HepG2 (cell line): Measurements from ENCODE around the gene P2RY12. TPM values are rescaled to one million over a fixed set of nuclear protein-coding genes. Genes with fewer than 3 reads are reported as not detected.

ENCODE experiments used
- ATAC-seq: fragments of 200-7000 bp; cut with Tn5 transposase; 3 replicates; pipeline ENCODE4 v1.9.1; 2020; ENCODE audit warnings: mild to moderate bottlenecking, moderate library complexity
- BruUV-seq: library from RNA; stranded (reverse); fragments of 400-500 nt; replicated peaks from 2 replicates; lab custom pipeline; 2021; lab: Mats Ljungman, UMichigan
- CTCF ChIA-PET: fragments of 300-600 bp; formaldehyde crosslinking; extraction: SDS; loops from one replicate; lab custom pipeline; 2021; ENCODE audit warnings: low total read pairs, inconsistent platforms, low intra/inter-chr PET ratio; lab: Yijun Ruan, JAX
- POLR2A ChIA-PET: fragments of 350-600 bp; sonication (Branson Sonifier 250); formaldehyde crosslinking; loops from one replicate; lab custom pipeline; 2020; ENCODE audit warnings: antibody characterized with exemption, inconsistent platforms; lab: Yijun Ruan, JAX
- DNase-seq: peaks from one replicate; pipeline ENCODE4 v3.0.0-alpha.2; 2015; ENCODE audit warnings: low spot score
- FAIRE-seq: peaks from 3 replicates; lab custom pipeline; 2011; peaks lifted over from hg19 to GRCh38; lab: Jason Lieb, UNC
- H2AFZ ChIP-seq: one replicate; pipeline ENCODE4 v1.6.1; 2011; ENCODE audit warnings: low read length, inconsistent platforms
- H3K27ac ChIP-seq: fragments of 300-600 bp; 3 replicates; pipeline ENCODE4 v1.8.0; 2011; ENCODE audit warnings: mixed run types, mild to moderate bottlenecking, mixed read lengths, low read length, inconsistent platforms; ENCODE audit not compliant: insufficient read depth; ENCODE audit errors: extremely low read length
- H3K27me3 ChIP-seq, 2 experiments: fragments of 200-600 bp in 1 of 2; 2 replicates in 1 of 2; 3 replicates in 1 of 2; pipeline versions ENCODE4 v1.6.0 to v1.8.0; 2011; ENCODE audit warnings: low read length in 2 of 2, mild to moderate bottlenecking in 2 of 2, moderate library complexity in 2 of 2, inconsistent platforms in 1 of 2; ENCODE audit not compliant: insufficient read depth in 2 of 2, control insufficient read depth in 1 of 2
- H3K36me3 ChIP-seq, 2 experiments: fragments of 200-600 bp in 1 of 2; replicated peaks in 1 of 2; 2 replicates in 1 of 2; 3 replicates in 1 of 2; pipeline versions ENCODE4 v1.5.1 to v1.8.0; 2011; ENCODE audit warnings: low read length in 2 of 2, inconsistent platforms in 1 of 2; ENCODE audit not compliant: insufficient read depth in 2 of 2, control insufficient read depth in 1 of 2
- H3K4me1 ChIP-seq: 2 replicates; pipeline ENCODE4 v1.5.1; 2012; ENCODE audit warnings: low read length, inconsistent platforms; ENCODE audit not compliant: insufficient read depth
- H3K4me2 ChIP-seq: 2 replicates; pipeline ENCODE4 v1.6.0; 2011; ENCODE audit warnings: low read depth, low read length, inconsistent platforms
- H3K4me3 ChIP-seq, 3 experiments: fragments of 200-600 bp in 1 of 3; sonication (generic), shearing (Covaris generic) in 1 of 3; replicated peaks in 1 of 3; 2 replicates each; pipeline ENCODE4 v1.5.1; 2011 to 2016; ENCODE audit warnings: low read length in 3 of 3, inconsistent platforms in 2 of 3, low read depth in 2 of 3, mild to moderate bottlenecking in 2 of 3, control low read depth in 1 of 3, mixed read lengths in 1 of 3; ENCODE audit not compliant: insufficient read depth in 1 of 3
- H3K79me2 ChIP-seq: one replicate; pipeline ENCODE4 v1.6.1; 2011; ENCODE audit warnings: low read length, inconsistent platforms; ENCODE audit not compliant: insufficient read depth
- H3K9ac ChIP-seq: 2 replicates; pipeline ENCODE4 v1.6.0; 2011; ENCODE audit warnings: mild to moderate bottlenecking, low read depth, low read length, inconsistent platforms; ENCODE audit not compliant: insufficient read depth
- H3K9me3 ChIP-seq: 2 replicates; pipeline ENCODE4 v1.5.1; 2012; ENCODE audit warnings: mild to moderate bottlenecking, low read length
- H4K20me1 ChIP-seq: 2 replicates; pipeline ENCODE4 v1.6.0; 2011; ENCODE audit warnings: inconsistent platforms, mild to moderate bottlenecking, low read length, moderate library complexity; ENCODE audit not compliant: insufficient read depth
- ATRX ChIP-seq: sonication (generic); formaldehyde crosslinking; IDR thresholded peaks from 2 replicates; pipeline ENCODE4 v1.4.0; 2020; ENCODE audit warnings: missing genetic modification reagents, borderline replicate concordance
- ERF ChIP-seq: IDR thresholded peaks from 2 replicates; pipeline ENCODE4 v1.6.1; 2018; ENCODE audit warnings: missing biosample characterization, missing genetic modification reagents
- GLI4 ChIP-seq: sonication (generic); formaldehyde crosslinking; IDR thresholded peaks from 2 replicates; pipeline ENCODE4 v1.5.1; 2020; ENCODE audit warnings: missing genetic modification reagents, mild to moderate bottlenecking, moderate library complexity, borderline replicate concordance
- GPBP1L1 ChIP-seq: sonication (generic); formaldehyde crosslinking; IDR thresholded peaks from 2 replicates; pipeline ENCODE4 v1.5.0; 2020; ENCODE audit warnings: mild to moderate bottlenecking, missing genetic modification reagents
- HNRNPH1 ChIP-seq: fragments of 200-400 bp; formaldehyde crosslinking; optimal IDR thresholded peaks from 2 replicates; pipeline ENCODE3; 2017; ENCODE audit warnings: mild to moderate bottlenecking, low read depth, low read length
- MIXL1 ChIP-seq: IDR thresholded peaks from 2 replicates; pipeline ENCODE4 v1.6.1; 2016
- NFYC ChIP-seq: IDR thresholded peaks from 2 replicates; pipeline ENCODE4 v1.6.1; 2016; ENCODE audit warnings: missing genetic modification reagents, missing compliant biosample characterization
- RAD51 ChIP-seq: fragments of 450-650 bp; IDR thresholded peaks from 2 replicates; pipeline ENCODE4 v1.6.1; 2016; ENCODE audit warnings: borderline replicate concordance
- SMAD3 ChIP-seq: sonication (generic); formaldehyde crosslinking; IDR thresholded peaks from 2 replicates; pipeline ENCODE4 v1.4.0; 2020; ENCODE audit warnings: missing genetic modification reagents
- SRY ChIP-seq: sonication (generic); formaldehyde crosslinking; IDR thresholded peaks from 2 replicates; pipeline ENCODE4 v1.8.0; 2022; ENCODE audit warnings: mild to moderate bottlenecking, missing genetic modification reagents
- TBL1XR1 ChIP-seq: fragments of 150-350 bp; IDR thresholded peaks from 2 replicates; pipeline ENCODE4 v1.6.1; 2014; ENCODE audit warnings: borderline replicate concordance, low read length; ENCODE audit not compliant: partially characterized antibody
- ZBTB4 ChIP-seq: sonication (generic); formaldehyde crosslinking; IDR thresholded peaks from 2 replicates; pipeline ENCODE4 v1.4.0; 2020; ENCODE audit warnings: missing genetic modification reagents, mild to moderate bottlenecking, borderline replicate concordance
- ZC3H13 ChIP-seq: sonication (generic); formaldehyde crosslinking; IDR thresholded peaks from 2 replicates; pipeline ENCODE4 v1.8.1; 2023; ENCODE audit warnings: mild to moderate bottlenecking, missing genetic modification reagents, moderate library complexity
- ZNF12 ChIP-seq: sonication (generic); formaldehyde crosslinking; IDR thresholded peaks from 2 replicates; pipeline ENCODE4 v1.5.0; 2020; ENCODE audit warnings: missing genetic modification reagents
- ZNF207 ChIP-seq: fragments of 450-650 bp; IDR thresholded peaks from 2 replicates; pipeline ENCODE4 v1.6.1; 2016; ENCODE audit warnings: antibody characterized with exemption, borderline replicate concordance
- ZNF724P ChIP-seq: sonication (generic); formaldehyde crosslinking; IDR thresholded peaks from 2 replicates; pipeline ENCODE4 v1.8.0; 2022; ENCODE audit warnings: missing genetic modification reagents, borderline replicate concordance
- ZNF788 ChIP-seq: sonication (generic); formaldehyde crosslinking; IDR thresholded peaks from 2 replicates; pipeline ENCODE4 v1.5.0; 2020; ENCODE audit warnings: mild to moderate bottlenecking, missing genetic modification reagents, borderline replicate concordance
- in situ Hi-C: cut with HindIII; loops from 2 replicates; pipeline ENCODE4 v1.10.0; 2017; ENCODE audit warnings: low pct_unique_long_range_greater_than_20kb; ENCODE audit not compliant: extremely low pct_ligation_motif_present
- intact Hi-C: fragments of 100-400 bp; cut with micrococcal nuclease; formaldehyde crosslinking; loops from one replicate; pipeline ENCODE4 v1.10.0; 2022; ENCODE audit not compliant: unreplicated experiment
- polyA plus RNA-seq, 8 experiments: library from polyadenylated mRNA; depleted of rRNA in 3 of 8; stranded (reverse) in 7 of 8; unstranded in 1 of 8; fragments of >200 nt; fragmentation: Illumina TruSeq in 4 of 8; extraction: Trizol in 4 of 8; gene quantifications; 2 replicates each; pipeline versions ENCODE4 v1.2.1 to v1.2.3, GENCODE V29; 2011 to 2016; ENCODE audit warnings: low read depth in 4 of 8, missing spikeins in 1 of 8, mixed read lengths in 1 of 8; ENCODE audit not compliant: insufficient read depth in 1 of 8
- total RNA-seq, 5 experiments: library from RNA; depleted of rRNA; stranded (reverse); fragments of >200 nt; fragmentation: Illumina TruSeq; extraction: Trizol; gene quantifications; 2 replicates each; pipeline ENCODE4 v1.2.3, GENCODE V29; 2016; ENCODE audit warnings: low read depth in 1 of 5
- TF ChIP-seq, protein P1 (sequence below), 2 experiments: sonication (generic) in 1 of 2; formaldehyde crosslinking in 1 of 2; IDR thresholded peaks; 2 replicates each; pipeline versions ENCODE4 v1.4.0 to v1.6.1; 2018 to 2020; ENCODE audit warnings: missing genetic modification reagents in 2 of 2, borderline replicate concordance in 1 of 2, low read depth in 1 of 2, mild to moderate bottlenecking in 1 of 2, missing biosample characterization in 1 of 2

P2RY12 gene
- total and polyA plus RNA-seq, 2 of the 13 experiments (the other 11 are each of a cell fraction or from before 2014, with no cell fraction given), result not detected

DNA sequence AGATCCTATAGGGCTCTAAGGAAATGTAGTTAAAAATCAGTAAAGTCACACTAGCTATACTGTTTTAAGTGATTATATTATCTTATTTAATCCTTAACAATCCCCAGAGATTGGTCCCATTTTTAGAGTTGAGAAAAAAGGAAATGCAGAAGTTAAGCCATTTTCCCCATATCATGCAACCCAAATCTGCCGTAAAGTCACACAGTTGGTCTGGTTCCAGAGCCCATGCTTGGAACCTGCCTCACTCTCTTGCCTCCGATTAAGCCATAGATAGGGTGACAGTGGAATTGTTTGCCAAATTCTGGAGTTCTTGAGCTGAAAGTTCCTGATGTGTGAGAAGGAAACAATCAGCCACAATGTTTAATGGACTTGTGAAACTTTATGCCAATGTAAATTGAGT lies 52.9 kb downstream of the P2RY12 start (continued):
- TF ChIP-seq GPBP1L1 (CRISPR knock-in tag) (no peak), ZNF724P (no peak), ZC3H13 (CRISPR knock-in tag) (no peak), RAD51 (no peak), SMAD3 (CRISPR knock-in tag) (no peak), GLI4 (no peak), SRY (no peak), ERF (no peak)

DNA sequence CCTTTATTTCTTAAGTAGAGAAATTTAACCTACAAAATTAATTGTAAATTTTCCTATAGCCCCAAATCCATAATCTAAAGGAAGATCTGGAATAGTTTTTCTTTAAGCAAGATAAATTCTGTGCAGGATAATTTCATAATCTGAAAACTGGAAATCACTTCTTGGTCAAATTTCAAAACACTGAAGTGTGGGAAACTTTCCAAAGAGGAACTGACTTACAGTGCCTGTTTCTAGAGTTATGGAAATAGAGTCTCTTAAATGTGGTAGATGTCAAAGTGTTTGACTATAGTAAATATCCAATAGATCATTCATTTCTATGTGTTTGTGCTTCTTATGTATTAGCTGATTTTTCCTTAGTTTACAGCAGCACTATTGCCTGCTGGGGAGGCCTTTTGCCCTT lies 53.7 kb downstream of the P2RY12 start:
- TF ChIP-seq, protein P1, sequence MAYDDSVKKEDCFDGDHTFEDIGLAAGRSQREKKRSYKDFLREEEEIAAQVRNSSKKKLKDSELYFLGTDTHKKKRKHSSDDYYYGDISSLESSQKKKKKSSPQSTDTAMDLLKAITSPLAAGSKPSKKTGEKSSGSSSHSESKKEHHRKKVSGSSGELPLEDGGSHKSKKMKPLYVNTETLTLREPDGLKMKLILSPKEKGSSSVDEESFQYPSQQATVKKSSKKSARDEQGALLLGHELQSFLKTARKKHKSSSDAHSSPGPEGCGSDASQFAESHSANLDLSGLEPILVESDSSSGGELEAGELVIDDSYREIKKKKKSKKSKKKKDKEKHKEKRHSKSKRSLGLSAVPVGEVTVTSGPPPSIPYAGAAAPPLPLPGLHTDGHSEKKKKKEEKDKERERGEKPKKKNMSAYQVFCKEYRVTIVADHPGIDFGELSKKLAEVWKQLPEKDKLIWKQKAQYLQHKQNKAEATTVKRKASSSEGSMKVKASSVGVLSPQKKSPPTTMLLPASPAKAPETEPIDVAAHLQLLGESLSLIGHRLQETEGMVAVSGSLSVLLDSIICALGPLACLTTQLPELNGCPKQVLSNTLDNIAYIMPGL (CRISPR knock-in tag; IDR thresholded peaks at IDR 0.05; ENCODE audit: borderline replicate concordance in 1 of 2, low read depth in 1 of 2), result no peak
- TF ChIP-seq ZNF207, result no peak
- no peak for TF ChIP-seq ATRX
- TF ChIP-seq MIXL1, result no peak
- TF ChIP-seq ZNF12 (CRISPR knock-in tag), result no peak
- no peak for TF ChIP-seq HNRNPH1
- TF ChIP-seq NFYC (CRISPR knock-in tag), result no peak
- no peak for TF ChIP-seq ZBTB4 (CRISPR knock-in tag)
- no peak for TF ChIP-seq TBL1XR1
- TF ChIP-seq ZNF788 (CRISPR knock-in tag), result no peak
- H4K20me1 ChIP-seq, result no peaks in the 10 kb centered on the region
- no peak overlapping the region for H3K4me2 ChIP-seq
- ChIA-PET CTCF (no interaction called here), POLR2A (no interaction called here)
- no peak overlapping the region for H3K9ac ChIP-seq
- no peak overlapping the region for H2AFZ ChIP-seq
- BruUV-seq, result no TSS peak
- H3K79me2 ChIP-seq, result no peaks in the 10 kb centered on the region
- H3K27me3 ChIP-seq, result no peaks in the 10 kb centered on the region
- no peaks in the 10 kb centered on the region for H3K9me3 ChIP-seq
- FAIRE-seq, result no peak
- H3K4me3 ChIP-seq, result no peak overlapping the region
- in situ Hi-C loops, result no loop called here
- H3K27ac ChIP-seq, result no peak overlapping the region
- no peaks in the 10 kb centered on the region for H3K4me1 ChIP-seq
- no peak for DNase-seq
- no peaks in the 10 kb centered on the region for H3K36me3 ChIP-seq
- no peak for ATAC-seq
- intact Hi-C loops, result no loop called here
